Caco-2 (cell line): ENCODE results near the gene RAB3IL1. TPM values are rescaled to one million over a fixed set of nuclear protein-coding genes. Genes with fewer than 3 reads are reported as not detected.

ENCODE experiments used
- BruUV-seq: library from RNA; stranded (reverse); fragments of 400-500 nt; replicated peaks from 2 replicates; lab custom pipeline; 2021; lab: Mats Ljungman, UMichigan
- CTCF ChIA-PET: fragments of 300-600 bp; sonication (Branson Sonifier 250); formaldehyde crosslinking; loops from one replicate; lab custom pipeline; 2022; ENCODE audit warnings: antibody characterized with exemption; lab: Charles Lee
- POLR2A ChIA-PET: fragments of 300-600 bp; sonication (Branson Sonifier 250); formaldehyde crosslinking; loops from one replicate; lab custom pipeline; 2022; ENCODE audit warnings: antibody characterized with exemption; lab: Charles Lee
- DNase-seq, 2 experiments: peaks; one replicate each; pipeline versions ENCODE4 v3.0.0 to v3.0.0-alpha.2; 2020 to 2022
- H3K27me3 ChIP-seq: replicated peaks from 2 replicates; pipeline ENCODE4 v1.6.0; 2011; ENCODE audit warnings: low read length; ENCODE audit not compliant: control insufficient read depth, insufficient read depth
- H3K36me3 ChIP-seq: 2 replicates; pipeline ENCODE4 v1.5.1; 2011; ENCODE audit warnings: low read length; ENCODE audit not compliant: control insufficient read depth, insufficient read depth
- H3K4me1 ChIP-seq: fragments of 250-450 bp; sonication (Bioruptor Pico); 2 replicates; pipeline ENCODE4 v1.5.1; 2020; ENCODE audit warnings: mild to moderate bottlenecking
- H3K4me3 ChIP-seq: 2 replicates; pipeline ENCODE4 v1.5.1; 2011; ENCODE audit warnings: low read depth, mild to moderate bottlenecking, control low read depth, low read length
- H3K9me3 ChIP-seq: fragments of 250-450 bp; sonication (Bioruptor Pico); 2 replicates; pipeline ENCODE4 v1.5.1; 2020; ENCODE audit warnings: mild to moderate bottlenecking, moderate library complexity
- H3K27ac Mint-ChIP-seq: one replicate; pipeline ENCODE4 v1.8.0; 2022; ENCODE audit warnings: mixed read lengths; ENCODE audit not compliant: unreplicated experiment
- H3K27me3 Mint-ChIP-seq: one replicate; pipeline ENCODE4 v1.8.0; 2022; ENCODE audit warnings: mixed read lengths; ENCODE audit not compliant: insufficient read depth, unreplicated experiment
- H3K36me3 Mint-ChIP-seq: one replicate; pipeline ENCODE4 v1.8.0; 2022; ENCODE audit warnings: mild to moderate bottlenecking, mixed read lengths; ENCODE audit not compliant: insufficient read depth, unreplicated experiment
- H3K4me1 Mint-ChIP-seq: one replicate; pipeline ENCODE4 v1.8.0; 2022; ENCODE audit warnings: low read depth, mixed read lengths; ENCODE audit not compliant: unreplicated experiment
- H3K4me3 Mint-ChIP-seq: one replicate; pipeline ENCODE4 v1.8.0; 2022; ENCODE audit warnings: mild to moderate bottlenecking, moderate library complexity, mixed read lengths; ENCODE audit not compliant: unreplicated experiment
- H3K9me3 Mint-ChIP-seq: one replicate; pipeline ENCODE4 v1.8.0; 2022; ENCODE audit warnings: mixed read lengths; ENCODE audit not compliant: unreplicated experiment
- intact Hi-C: fragments of 100-400 bp; cut with micrococcal nuclease; formaldehyde crosslinking; loops from one replicate; pipeline ENCODE4 v1.10.0; 2022; ENCODE audit not compliant: unreplicated experiment
- total RNA-seq: library from RNA; stranded (reverse); gene quantifications from 2 replicates; pipeline ENCODE4 v1.2.3, GENCODE V29; 2022
- TF ChIP-seq, protein P1 (sequence below), 2 experiments: fragments of 200-600 bp in 1 of 2; IDR thresholded peaks; 1 replicate in 1 of 2; 2 replicates in 1 of 2; pipeline versions ENCODE4 v1.5.1 to v1.8.0; 2011 to 2022; ENCODE audit warnings: antibody characterized with exemption in 1 of 2, control low read depth in 1 of 2, inconsistent platforms in 1 of 2, low read depth in 1 of 2, low read length in 1 of 2, mild to moderate bottlenecking in 1 of 2, moderate library complexity in 1 of 2; ENCODE audit not compliant: insufficient read depth in 1 of 2, severe bottlenecking in 1 of 2, unreplicated experiment in 1 of 2

The RAB3IL1 gene
- total RNA-seq, 1 experiment from 2014 or later, result 10.6 TPM

DNA sequence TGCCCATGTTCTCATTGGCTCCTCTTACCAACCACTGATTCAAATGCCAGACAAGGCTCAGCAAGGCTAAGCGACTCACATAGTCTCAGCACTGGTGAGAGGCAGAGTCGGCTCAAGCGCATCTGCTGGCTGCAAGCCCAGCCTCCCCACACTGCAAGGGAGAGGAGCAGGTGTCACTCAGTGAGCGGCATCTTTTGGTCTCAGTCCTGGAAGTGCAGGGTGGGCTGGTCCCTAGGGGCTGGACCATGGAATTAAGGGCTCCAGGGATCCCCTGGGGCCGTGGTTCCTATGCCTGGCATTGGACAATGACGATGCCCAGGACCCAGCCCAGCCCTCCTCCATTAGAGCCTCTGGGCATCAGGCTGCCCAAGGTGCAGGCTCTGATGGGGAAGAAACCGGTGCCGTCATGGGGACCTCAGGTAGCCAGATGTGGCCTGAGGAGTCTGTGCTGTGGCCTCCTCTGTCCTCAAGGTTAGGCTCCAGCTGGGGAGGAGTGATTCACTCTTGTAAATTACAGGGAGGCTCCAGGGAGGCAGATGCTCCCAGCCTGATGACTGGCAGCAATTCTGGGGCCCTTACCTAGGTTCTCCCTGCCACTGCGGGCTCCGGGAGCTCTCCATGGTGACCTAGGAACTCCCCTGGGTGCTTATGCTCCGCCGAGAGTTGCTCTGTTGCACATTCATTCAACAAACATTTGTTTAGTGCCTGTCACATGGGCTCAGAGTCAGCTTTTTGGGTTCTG lies 61.3 kb downstream of the RAB3IL1 start:
- POLR2A ChIA-PET, result interaction anchor here (0.9 kb wide), 1 partner anchor 38 kb away, joined by 6 read pairs; no protein-coding TSS in a partner anchor
- no TSS peak for BruUV-seq
- H3K27ac Mint-ChIP-seq, result no peak overlapping the region

DNA sequence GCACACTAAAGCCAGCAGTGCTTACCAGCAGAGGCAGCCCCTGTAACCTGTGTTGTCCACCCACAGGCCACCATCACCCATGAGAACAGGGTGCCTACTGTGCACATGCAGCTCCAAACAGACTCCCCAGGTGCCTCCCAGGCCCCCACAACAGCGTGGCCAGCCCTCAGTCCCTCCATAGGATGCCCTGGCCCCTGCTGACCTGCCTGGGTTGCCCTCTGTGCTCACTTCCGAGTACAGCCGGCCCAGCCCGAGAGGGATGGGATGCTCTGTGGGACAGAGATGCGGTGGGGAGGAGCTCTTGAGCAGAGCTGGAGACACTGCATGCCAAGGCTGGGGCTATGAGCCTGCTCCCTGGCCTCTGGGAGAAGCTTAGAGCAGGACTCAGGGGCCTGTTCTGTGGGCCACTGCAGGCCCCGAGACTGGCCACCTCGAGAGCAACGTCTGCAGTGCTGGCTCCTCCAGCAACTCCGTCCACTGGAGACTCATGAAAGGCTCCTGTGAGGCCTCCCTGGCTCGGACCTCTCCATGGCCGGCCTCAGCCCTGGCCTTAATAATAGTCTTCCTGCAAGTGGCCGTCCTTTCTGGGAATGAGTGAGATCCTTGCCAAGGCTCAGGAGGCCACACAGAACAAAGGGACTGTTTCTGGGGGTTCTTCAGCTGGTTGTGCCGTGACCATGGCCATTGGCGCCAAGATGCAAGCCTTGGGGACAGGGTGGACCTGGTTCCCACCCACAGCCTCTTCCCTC lies 62.2 kb downstream of the RAB3IL1 start:
- Mint-ChIP-seq H3K27me3 (no peaks in the 10 kb centered on the region), H3K9me3 (no peaks in the 10 kb centered on the region), H3K4me3 (no peak overlapping the region), H3K36me3 (no peaks in the 10 kb centered on the region), H3K27ac (no peak overlapping the region), H3K4me1 (no peaks in the 10 kb centered on the region)
- ChIA-PET POLR2A (no interaction called here), CTCF (no interaction called here)
- Histone ChIP-seq H3K36me3 (no peaks in the 10 kb centered on the region), H3K4me1 (no peaks in the 10 kb centered on the region), H3K27me3 (no peaks in the 10 kb centered on the region), H3K4me3 (no peak overlapping the region), H3K9me3 (no peaks in the 10 kb centered on the region)
- TF ChIP-seq, protein P1, sequence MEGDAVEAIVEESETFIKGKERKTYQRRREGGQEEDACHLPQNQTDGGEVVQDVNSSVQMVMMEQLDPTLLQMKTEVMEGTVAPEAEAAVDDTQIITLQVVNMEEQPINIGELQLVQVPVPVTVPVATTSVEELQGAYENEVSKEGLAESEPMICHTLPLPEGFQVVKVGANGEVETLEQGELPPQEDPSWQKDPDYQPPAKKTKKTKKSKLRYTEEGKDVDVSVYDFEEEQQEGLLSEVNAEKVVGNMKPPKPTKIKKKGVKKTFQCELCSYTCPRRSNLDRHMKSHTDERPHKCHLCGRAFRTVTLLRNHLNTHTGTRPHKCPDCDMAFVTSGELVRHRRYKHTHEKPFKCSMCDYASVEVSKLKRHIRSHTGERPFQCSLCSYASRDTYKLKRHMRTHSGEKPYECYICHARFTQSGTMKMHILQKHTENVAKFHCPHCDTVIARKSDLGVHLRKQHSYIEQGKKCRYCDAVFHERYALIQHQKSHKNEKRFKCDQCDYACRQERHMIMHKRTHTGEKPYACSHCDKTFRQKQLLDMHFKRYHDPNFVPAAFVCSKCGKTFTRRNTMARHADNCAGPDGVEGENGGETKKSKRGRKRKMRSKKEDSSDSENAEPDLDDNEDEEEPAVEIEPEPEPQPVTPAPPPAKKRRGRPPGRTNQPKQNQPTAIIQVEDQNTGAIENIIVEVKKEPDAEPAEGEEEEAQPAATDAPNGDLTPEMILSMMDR (IDR thresholded peaks at IDR 0.05; ENCODE audit: insufficient read depth in 1 of 2, low read depth in 1 of 2, low read length in 1 of 2, severe bottlenecking in 1 of 2, unreplicated experiment in 1 of 2), result no peak
- no peak for DNase-seq
- intact Hi-C loops, result no loop called here
- no TSS peak for BruUV-seq

More for the DNA sequence above, 61.3 kb downstream of the RAB3IL1 start:
- TF ChIP-seq, protein P1 (IDR thresholded peaks at IDR 0.05; ENCODE audit: insufficient read depth in 1 of 2, low read depth in 1 of 2, low read length in 1 of 2, severe bottlenecking in 1 of 2, unreplicated experiment in 1 of 2), result no peak
- CTCF ChIA-PET, result interaction anchor here (0.6 kb wide), 1 partner anchor 103 kb away, joined by 6 read pairs; no protein-coding TSS in a partner anchor
- no peaks in the 10 kb centered on the region for H3K4me1 ChIP-seq
- H3K27me3 ChIP-seq, result no peaks in the 10 kb centered on the region
- Mint-ChIP-seq H3K4me1 (no peaks in the 10 kb centered on the region), H3K9me3 (no peaks in the 10 kb centered on the region), H3K27me3 (no peaks in the 10 kb centered on the region), H3K36me3 (no peaks in the 10 kb centered on the region), H3K4me3 (no peak overlapping the region)
- no peaks in the 10 kb centered on the region for H3K36me3 ChIP-seq
- intact Hi-C loops, result no loop called here
- no peak overlapping the region for H3K4me3 ChIP-seq
- H3K9me3 ChIP-seq, result no peaks in the 10 kb centered on the region
- no peak for DNase-seq

DNA sequence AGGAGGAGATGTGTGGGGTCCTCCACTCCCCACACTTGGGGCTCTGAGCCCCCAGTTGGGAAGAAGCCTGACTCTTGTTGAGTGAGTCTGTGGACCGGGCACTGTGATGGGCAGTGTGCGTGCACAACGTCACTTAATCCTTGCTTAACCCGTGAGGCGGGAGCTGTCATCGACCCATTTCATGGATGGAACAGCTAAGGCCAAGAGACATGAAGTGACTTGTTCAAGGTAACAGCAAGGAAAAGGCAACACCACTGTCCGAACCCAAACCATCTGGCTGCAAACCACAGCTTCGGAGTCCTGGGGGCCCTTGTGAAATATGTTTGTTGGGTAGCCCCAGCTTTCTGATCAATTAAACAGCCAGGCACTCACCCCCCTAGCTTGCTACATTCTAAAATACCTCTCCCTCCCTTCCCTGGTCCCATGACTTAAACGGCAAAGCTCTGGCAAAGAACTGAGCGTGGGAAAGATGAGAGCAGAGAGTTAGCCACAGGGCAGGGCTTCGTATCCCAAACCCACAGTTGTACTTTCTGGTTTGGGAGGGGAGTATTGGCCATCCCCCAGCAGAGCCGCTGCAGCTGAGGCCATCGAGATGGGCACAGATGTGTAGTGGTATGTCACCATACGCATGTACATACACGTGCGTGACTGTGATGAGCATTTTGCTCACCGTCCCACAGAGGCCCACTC lies 63.0 kb downstream of the RAB3IL1 start:
- H3K27ac Mint-ChIP-seq, result no peak overlapping the region
- H3K4me3 Mint-ChIP-seq, result no peak overlapping the region
- no peaks in the 10 kb centered on the region for H3K9me3 Mint-ChIP-seq
- H3K9me3 ChIP-seq, result no peaks in the 10 kb centered on the region
- intact Hi-C loops, result no loop called here
- BruUV-seq, result no TSS peak
- no peaks in the 10 kb centered on the region for H3K36me3 ChIP-seq
- POLR2A ChIA-PET, result no interaction called here
- DNase-seq, result no peak
- no peak overlapping the region for H3K4me3 ChIP-seq
- H3K4me1 ChIP-seq, result no peaks in the 10 kb centered on the region
- H3K4me1 Mint-ChIP-seq, result no peaks in the 10 kb centered on the region
- CTCF ChIA-PET, result no interaction called here
- H3K27me3 ChIP-seq, result no peaks in the 10 kb centered on the region
- H3K27me3 Mint-ChIP-seq, result no peaks in the 10 kb centered on the region
- TF ChIP-seq, protein P1 (IDR thresholded peaks at IDR 0.05; ENCODE audit: insufficient read depth in 1 of 2, low read depth in 1 of 2, low read length in 1 of 2, severe bottlenecking in 1 of 2, unreplicated experiment in 1 of 2), result no peak
- no peaks in the 10 kb centered on the region for H3K36me3 Mint-ChIP-seq
